OCI-LY7 (cell line): ENCODE measurements around the gene GRID1. TPM values are rescaled to one million over a fixed set of nuclear protein-coding genes. Genes with fewer than 3 reads are reported as not detected.

Source experiments
- BruUV-seq: library from RNA; stranded (reverse); fragments of 400-500 nt; replicated peaks from 2 replicates; lab custom pipeline; 2021; lab: Mats Ljungman, UMichigan
- CTCF ChIA-PET: fragments of 300-600 bp; sonication (Branson Sonifier 250); formaldehyde crosslinking; loops from one replicate; lab custom pipeline; 2022; ENCODE audit warnings: antibody characterized with exemption; ENCODE audit not compliant: unreplicated experiment; lab: Charles Lee
- POLR2A ChIA-PET: fragments of 300-600 bp; sonication (Branson Sonifier 250); formaldehyde crosslinking; loops from one replicate; lab custom pipeline; 2022; ENCODE audit warnings: antibody characterized with exemption; lab: Charles Lee
- DNase-seq: peaks from one replicate; pipeline ENCODE4 v3.0.0-alpha.2; 2015; ENCODE audit warnings: low spot score
- H2AFZ ChIP-seq: fragments of 200-600 bp; sonication (generic), shearing (Covaris generic); 2 replicates; pipeline ENCODE4 v1.6.1; 2014; ENCODE audit warnings: mild to moderate bottlenecking, antibody characterized with exemption, low read length, moderate library complexity
- H3K27ac ChIP-seq: fragments of 200-600 bp; sonication (generic); 2 replicates; pipeline ENCODE4 v1.5.1; 2014; ENCODE audit warnings: mixed run types, low read depth, mild to moderate bottlenecking, moderate library complexity, low read length, inconsistent platforms; ENCODE audit not compliant: poor library complexity, severe bottlenecking
- H3K36me3 ChIP-seq: fragments of 200-600 bp; sonication (generic); 2 replicates; pipeline ENCODE4 v1.6.1; 2014; ENCODE audit warnings: mild to moderate bottlenecking, antibody characterized with exemption, low read length, moderate library complexity, mixed read lengths; ENCODE audit not compliant: insufficient read depth
- H3K4me1 ChIP-seq: fragments of 200-600 bp; sonication (generic); 2 replicates; pipeline ENCODE4 v1.5.1; 2014; ENCODE audit warnings: mild to moderate bottlenecking, low read length; ENCODE audit not compliant: insufficient read depth, poor library complexity, severe bottlenecking
- H3K4me2 ChIP-seq: fragments of 200-600 bp; sonication (generic); 2 replicates; pipeline ENCODE4 v1.6.1; 2014; ENCODE audit warnings: mild to moderate bottlenecking, low read length
- H3K4me3 ChIP-seq: fragments of 200-600 bp; sonication (generic); 2 replicates; pipeline ENCODE4 v1.5.1; 2014; ENCODE audit warnings: mild to moderate bottlenecking, low read depth, low read length; ENCODE audit not compliant: poor library complexity, severe bottlenecking
- H3K79me2 ChIP-seq: fragments of 200-600 bp; sonication (generic); 2 replicates; pipeline ENCODE4 v1.6.1; 2016; ENCODE audit warnings: low read depth, mild to moderate bottlenecking, low read length, moderate library complexity, mixed read lengths; ENCODE audit not compliant: insufficient read depth
- H3K9me2 ChIP-seq: fragments of 200-600 bp; sonication (generic); 2 replicates; pipeline ENCODE4 v1.6.1; 2016; ENCODE audit warnings: mild to moderate bottlenecking, low read length, mixed read lengths; ENCODE audit not compliant: insufficient read depth
- H3K9me3 ChIP-seq: fragments of 200-600 bp; sonication (generic); 2 replicates; pipeline ENCODE4 v1.6.1; 2014; ENCODE audit warnings: mild to moderate bottlenecking, mixed run types, low read length, mixed read lengths
- H4K20me1 ChIP-seq: fragments of 200-600 bp; sonication (generic); 2 replicates; pipeline ENCODE4 v1.6.1; 2014; ENCODE audit warnings: mild to moderate bottlenecking, antibody characterized with exemption, low read length, moderate library complexity, mixed read lengths; ENCODE audit not compliant: insufficient read depth
- EZH2phosphoT487 ChIP-seq: fragments of 200-600 bp; sonication (generic); IDR thresholded peaks from 2 replicates; pipeline ENCODE4 v1.6.1; 2018; ENCODE audit warnings: low read depth, borderline replicate concordance, mild to moderate bottlenecking, mixed run types, antibody characterized with exemption, low read length, moderate library complexity, mixed read lengths
- intact Hi-C: fragments of 100-400 bp; cut with micrococcal nuclease; formaldehyde crosslinking; loops from one replicate; pipeline ENCODE4 v1.10.0; 2022; ENCODE audit not compliant: unreplicated experiment
- total RNA-seq, 2 experiments: library from RNA; depleted of rRNA in 1 of 2; stranded (reverse); fragments of >200 nt in 1 of 2; shearing (Covaris generic) in 1 of 2; gene quantifications; 2 replicates each; pipeline ENCODE4 v1.2.3, GENCODE V29; 2014 to 2022
- TF ChIP-seq, protein P1 (sequence below): fragments of 200-600 bp; sonication (generic); conservative IDR thresholded peaks from 2 replicates; pipeline ENCODE4 v1.5.1; 2014; ENCODE audit warnings: mild to moderate bottlenecking, antibody characterized with exemption, low read length, moderate library complexity, mixed read lengths

The GRID1 gene
- total RNA-seq, 2 experiments from 2014 or later, result 1.6 to 3.7 TPM

DNA sequence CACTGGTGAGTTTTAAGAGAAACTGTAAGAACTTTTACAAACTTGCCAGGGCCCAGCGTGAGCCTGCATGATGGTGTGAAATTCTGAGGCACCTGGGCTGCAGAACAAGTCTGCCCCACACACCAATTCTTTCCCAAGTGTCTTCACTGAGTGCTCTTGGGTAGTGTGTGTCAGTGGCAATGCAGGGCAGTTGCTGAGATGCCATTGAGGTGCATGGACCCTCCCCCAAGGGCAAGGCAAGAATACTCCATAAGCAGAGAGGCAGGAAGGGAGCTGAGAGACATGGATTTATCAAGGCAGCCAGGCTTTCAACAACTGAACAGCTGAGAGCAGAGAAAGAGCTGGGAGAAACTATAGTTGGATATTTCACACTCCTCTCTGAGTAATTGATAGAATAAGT, 801.2 kb downstream of the GRID1 start:
- CTCF ChIA-PET, result no interaction called here
- no TSS peak for BruUV-seq

DNA sequence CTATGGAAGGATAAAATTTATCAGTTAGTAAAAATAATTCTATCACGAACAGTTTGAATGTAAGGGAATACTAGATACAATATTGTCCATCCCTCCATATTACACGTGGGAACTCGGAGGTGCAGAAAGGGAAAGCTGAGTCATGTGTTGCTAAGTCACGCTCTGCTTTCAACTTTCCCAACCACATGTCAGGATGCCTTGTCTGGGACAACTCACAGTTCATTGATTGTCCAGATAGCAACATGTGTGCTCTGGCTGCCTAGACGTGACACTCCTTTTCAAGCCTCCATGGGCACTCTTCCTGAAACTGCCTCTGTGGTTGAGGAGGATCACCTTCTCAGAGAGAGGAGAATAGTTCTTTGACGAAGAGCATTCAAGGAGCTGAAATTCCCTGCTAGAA, 808.1 kb downstream of the GRID1 start:
- H2AFZ ChIP-seq, result no peak overlapping the region
- H3K4me2 ChIP-seq, result no peak overlapping the region
- intact Hi-C loops, result no loop called here
- no peak overlapping the region for H3K27ac ChIP-seq
- H3K36me3 ChIP-seq, result no peaks in the 10 kb centered on the region
- POLR2A ChIA-PET, result no interaction called here
- no peaks in the 10 kb centered on the region for H3K4me1 ChIP-seq
- no peak for DNase-seq
- H3K79me2 ChIP-seq, result no peaks in the 10 kb centered on the region
- no peaks in the 10 kb centered on the region for H3K9me3 ChIP-seq
- CTCF ChIA-PET, result no interaction called here
- BruUV-seq, result no TSS peak
- no peak overlapping the region for H3K4me3 ChIP-seq
- H4K20me1 ChIP-seq, result no peaks in the 10 kb centered on the region
- no peaks in the 10 kb centered on the region for H3K9me2 ChIP-seq
- TF ChIP-seq, protein P1, sequence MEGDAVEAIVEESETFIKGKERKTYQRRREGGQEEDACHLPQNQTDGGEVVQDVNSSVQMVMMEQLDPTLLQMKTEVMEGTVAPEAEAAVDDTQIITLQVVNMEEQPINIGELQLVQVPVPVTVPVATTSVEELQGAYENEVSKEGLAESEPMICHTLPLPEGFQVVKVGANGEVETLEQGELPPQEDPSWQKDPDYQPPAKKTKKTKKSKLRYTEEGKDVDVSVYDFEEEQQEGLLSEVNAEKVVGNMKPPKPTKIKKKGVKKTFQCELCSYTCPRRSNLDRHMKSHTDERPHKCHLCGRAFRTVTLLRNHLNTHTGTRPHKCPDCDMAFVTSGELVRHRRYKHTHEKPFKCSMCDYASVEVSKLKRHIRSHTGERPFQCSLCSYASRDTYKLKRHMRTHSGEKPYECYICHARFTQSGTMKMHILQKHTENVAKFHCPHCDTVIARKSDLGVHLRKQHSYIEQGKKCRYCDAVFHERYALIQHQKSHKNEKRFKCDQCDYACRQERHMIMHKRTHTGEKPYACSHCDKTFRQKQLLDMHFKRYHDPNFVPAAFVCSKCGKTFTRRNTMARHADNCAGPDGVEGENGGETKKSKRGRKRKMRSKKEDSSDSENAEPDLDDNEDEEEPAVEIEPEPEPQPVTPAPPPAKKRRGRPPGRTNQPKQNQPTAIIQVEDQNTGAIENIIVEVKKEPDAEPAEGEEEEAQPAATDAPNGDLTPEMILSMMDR, result no peak
- TF ChIP-seq EZH2phosphoT487, result no peak

More for the DNA sequence above, 801.2 kb downstream of the GRID1 start:
- POLR2A ChIA-PET, result no interaction called here
- Histone ChIP-seq H3K27ac (no peak overlapping the region), H3K9me2 (no peaks in the 10 kb centered on the region), H2AFZ (no peak overlapping the region), H4K20me1 (no peaks in the 10 kb centered on the region), H3K4me1 (no peaks in the 10 kb centered on the region), H3K4me2 (no peak overlapping the region), H3K36me3 (no peaks in the 10 kb centered on the region), H3K79me2 (no peaks in the 10 kb centered on the region), H3K4me3 (no peak overlapping the region), H3K9me3 (no peaks in the 10 kb centered on the region)
- TF ChIP-seq EZH2phosphoT487, result no peak
- TF ChIP-seq, protein P1, result no peak
- intact Hi-C loops, result no loop called here
- DNase-seq, result no peak

DNA sequence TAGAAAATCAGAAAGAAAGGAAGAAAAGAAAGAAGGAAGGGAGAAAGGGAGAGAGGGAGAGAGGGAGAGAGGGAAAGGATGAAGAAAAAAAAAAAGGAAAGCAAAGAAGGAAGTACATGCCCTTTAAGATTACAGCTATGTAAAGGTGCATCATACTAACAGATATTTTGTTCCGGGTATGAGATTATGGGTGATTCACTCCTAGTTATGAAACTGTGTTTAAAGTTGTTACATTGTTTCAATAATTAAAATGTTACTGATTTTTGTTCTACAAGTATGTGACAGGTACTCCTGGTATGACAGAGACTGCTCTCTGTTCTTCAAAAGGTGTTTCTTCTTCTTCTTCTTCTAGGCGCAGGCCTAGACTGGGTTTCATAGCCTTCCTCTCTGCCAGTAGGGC, 808.9 kb downstream of the GRID1 start:
- ChIA-PET CTCF (no interaction called here), POLR2A (no interaction called here)
- Histone ChIP-seq H4K20me1 (no peaks in the 10 kb centered on the region), H3K4me2 (no peak overlapping the region), H3K4me1 (no peaks in the 10 kb centered on the region), H3K36me3 (no peaks in the 10 kb centered on the region), H2AFZ (no peak overlapping the region), H3K27ac (no peak overlapping the region), H3K79me2 (no peaks in the 10 kb centered on the region), H3K9me3 (no peaks in the 10 kb centered on the region), H3K4me3 (no peak overlapping the region), H3K9me2 (no peaks in the 10 kb centered on the region)
- DNase-seq, result no peak
- no TSS peak for BruUV-seq
- intact Hi-C loops, result no loop called here
- no peak for TF ChIP-seq EZH2phosphoT487
- TF ChIP-seq, protein P1, result no peak
